Upper lobe of left lung (tissue), 4 donors: ENCODE data around the gene PRPF8.

Experiments
- POLR2AphosphoS5 ChIP-seq, 2 donors: sonication (generic); formaldehyde crosslinking; IDR thresholded peaks; one replicate each; pipeline ENCODE4 v1.5.1; 2017; ENCODE audit warnings: antibody characterized with exemption in 2 of 2
- TF ChIP-seq, protein P1 (sequence below), 6 experiments: fragments of 450-650 bp in 4 of 6; fragments of 200-600 bp in 2 of 6; sonication (generic) in 2 of 6; IDR thresholded peaks; one replicate each; pipeline ENCODE4 v1.5.1; 2016 to 2019; ENCODE audit warnings: antibody characterized with exemption in 6 of 6

DNA sequence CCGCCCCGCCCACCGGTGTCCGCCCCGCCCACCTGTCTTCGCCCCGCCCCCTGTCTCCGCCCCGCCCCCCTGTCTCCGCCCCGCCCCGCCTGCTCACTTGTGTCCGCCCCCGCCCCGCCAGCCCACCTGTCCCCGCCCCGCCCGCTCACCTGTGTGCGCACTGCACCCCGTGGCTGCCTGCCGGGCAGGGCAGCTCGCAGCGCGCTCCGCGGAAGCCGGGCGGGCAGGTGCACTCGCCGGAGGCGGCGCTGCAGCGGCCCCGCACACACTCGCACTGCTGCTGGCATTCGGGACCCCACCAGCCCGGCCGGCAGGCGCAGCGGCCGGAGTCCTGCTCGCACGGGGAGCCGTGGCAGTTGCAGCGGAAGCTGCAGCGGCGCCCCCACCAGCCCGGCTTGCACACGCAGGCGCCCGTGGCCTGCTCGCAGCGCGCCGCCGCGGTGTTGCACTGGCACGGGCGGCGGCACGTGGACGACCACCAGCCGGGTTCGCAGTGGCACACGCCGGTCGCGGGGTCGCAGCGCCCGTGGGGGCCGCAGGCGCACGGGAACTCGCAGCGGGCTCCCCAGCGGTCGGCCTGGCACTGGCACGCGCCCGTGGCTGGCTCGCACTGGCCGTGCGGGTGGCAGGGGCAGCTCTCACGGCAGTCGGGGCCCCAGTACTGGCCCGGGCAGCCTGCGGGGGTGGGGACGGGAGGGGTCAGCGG is 41.2 kb downstream of the PRPF8 start:
- peak in 1 of 2 donors; percentile 20 for TF ChIP-seq POLR2AphosphoS5 (IDR thresholded peaks at IDR 0.05)
- TF ChIP-seq, protein P1, sequence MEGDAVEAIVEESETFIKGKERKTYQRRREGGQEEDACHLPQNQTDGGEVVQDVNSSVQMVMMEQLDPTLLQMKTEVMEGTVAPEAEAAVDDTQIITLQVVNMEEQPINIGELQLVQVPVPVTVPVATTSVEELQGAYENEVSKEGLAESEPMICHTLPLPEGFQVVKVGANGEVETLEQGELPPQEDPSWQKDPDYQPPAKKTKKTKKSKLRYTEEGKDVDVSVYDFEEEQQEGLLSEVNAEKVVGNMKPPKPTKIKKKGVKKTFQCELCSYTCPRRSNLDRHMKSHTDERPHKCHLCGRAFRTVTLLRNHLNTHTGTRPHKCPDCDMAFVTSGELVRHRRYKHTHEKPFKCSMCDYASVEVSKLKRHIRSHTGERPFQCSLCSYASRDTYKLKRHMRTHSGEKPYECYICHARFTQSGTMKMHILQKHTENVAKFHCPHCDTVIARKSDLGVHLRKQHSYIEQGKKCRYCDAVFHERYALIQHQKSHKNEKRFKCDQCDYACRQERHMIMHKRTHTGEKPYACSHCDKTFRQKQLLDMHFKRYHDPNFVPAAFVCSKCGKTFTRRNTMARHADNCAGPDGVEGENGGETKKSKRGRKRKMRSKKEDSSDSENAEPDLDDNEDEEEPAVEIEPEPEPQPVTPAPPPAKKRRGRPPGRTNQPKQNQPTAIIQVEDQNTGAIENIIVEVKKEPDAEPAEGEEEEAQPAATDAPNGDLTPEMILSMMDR (IDR thresholded peaks at IDR 0.05): peak in 4 of 6 experiments; percentile 52 to 73 (median 56)
